Panc1 (cell line): Measurements from ENCODE around the gene PC. TPM values are rescaled to one million over a fixed set of nuclear protein-coding genes. Genes with fewer than 3 reads are reported as not detected.

Source experiments
- ATAC-seq: fragments of 200-7000 bp; cut with Tn5 transposase; 2 replicates; pipeline ENCODE4 v1.9.1; 2020; ENCODE audit warnings: mild to moderate bottlenecking, moderate library complexity
- BruUV-seq: library from RNA; stranded (reverse); fragments of 400-500 nt; replicated peaks from 2 replicates; lab custom pipeline; 2021; lab: Mats Ljungman, UMichigan
- CTCF ChIA-PET: fragments of 300-600 bp; sonication (Branson Sonifier 250); formaldehyde crosslinking; loops from one replicate; lab custom pipeline; 2022; ENCODE audit warnings: antibody characterized with exemption; lab: Charles Lee
- POLR2A ChIA-PET: fragments of 300-600 bp; sonication (Branson Sonifier 250); formaldehyde crosslinking; loops from one replicate; lab custom pipeline; 2022; ENCODE audit warnings: antibody characterized with exemption; lab: Charles Lee
- DNase-seq: peaks from one replicate; pipeline ENCODE4 v3.0.0-alpha.2; 2010; ENCODE audit warnings: low read depth, low spot score
- H3K27ac ChIP-seq: 2 replicates; pipeline ENCODE4 v1.5.1; 2011; ENCODE audit warnings: mild to moderate bottlenecking, low read length, inconsistent platforms
- H3K27me3 ChIP-seq: fragments of 200-500 bp; sonication (Bioruptor generic); 2 replicates; pipeline ENCODE4 v1.6.0; 2014; ENCODE audit warnings: low read length, inconsistent platforms; ENCODE audit not compliant: control insufficient read depth, insufficient read depth
- H3K36me3 ChIP-seq: fragments of 200-500 bp; sonication (Bioruptor generic); 2 replicates; pipeline ENCODE4 v1.5.1; 2014; ENCODE audit warnings: inconsistent platforms, mild to moderate bottlenecking, low read length, moderate library complexity; ENCODE audit not compliant: control insufficient read depth, insufficient read depth
- H3K4me1 ChIP-seq: 2 replicates; pipeline ENCODE4 v1.5.1; 2011; ENCODE audit warnings: inconsistent platforms, mild to moderate bottlenecking, low read length, moderate library complexity; ENCODE audit not compliant: control insufficient read depth, insufficient read depth
- H3K4me3 ChIP-seq, 2 experiments: 2 replicates each; pipeline ENCODE4 v1.5.1; 2011 to 2012; ENCODE audit warnings: low read depth in 2 of 2, low read length in 2 of 2, mild to moderate bottlenecking in 2 of 2, inconsistent platforms in 1 of 2, moderate library complexity in 1 of 2
- H3K9me3 ChIP-seq: fragments of 200-500 bp; sonication (Bioruptor generic); 2 replicates; pipeline ENCODE4 v1.5.1; 2014; ENCODE audit warnings: low read depth, mild to moderate bottlenecking, inconsistent platforms, low read length, moderate library complexity; ENCODE audit not compliant: control insufficient read depth, insufficient read depth
- POLR2AphosphoS5 ChIP-seq: IDR thresholded peaks from 2 replicates; pipeline ENCODE4 v1.6.1; 2012; ENCODE audit warnings: mild to moderate bottlenecking, low read depth, low read length, moderate library complexity
- SIN3A ChIP-seq: IDR thresholded peaks from 2 replicates; pipeline ENCODE4 v1.6.1; 2012; ENCODE audit warnings: low read depth, mild to moderate bottlenecking, low read length, moderate library complexity, borderline replicate concordance; ENCODE audit not compliant: insufficient read depth
- TCF7L2 ChIP-seq: IDR thresholded peaks from 2 replicates; pipeline ENCODE4 v1.6.1; 2011; ENCODE audit warnings: mild to moderate bottlenecking, low read depth, low read length, inconsistent platforms
- in situ Hi-C: cut with HindIII; loops from 2 replicates; pipeline ENCODE4 v1.10.0; 2016; ENCODE audit warnings: low sequenced_read_pairs, low pct_unique_long_range_greater_than_20kb
- intact Hi-C: fragments of 100-400 bp; cut with micrococcal nuclease; formaldehyde crosslinking; loops from one replicate; pipeline ENCODE4 v1.10.0; 2022; ENCODE audit not compliant: unreplicated experiment
- total RNA-seq: library from RNA; stranded (reverse); gene quantifications from one replicate; pipeline ENCODE4 v1.2.1, GENCODE V29; 2021; ENCODE audit not compliant: unreplicated experiment
- TF ChIP-seq, protein P1 (sequence below): fragments of 450-650 bp; IDR thresholded peaks from 2 replicates; pipeline ENCODE4 v1.5.1; 2017; ENCODE audit warnings: mild to moderate bottlenecking
- TF ChIP-seq, protein P2 (sequence below), 2 experiments: IDR thresholded peaks; 2 replicates each; pipeline ENCODE4 v1.6.1; 2011 to 2012; ENCODE audit warnings: low read depth in 2 of 2, control low read depth in 1 of 2, low read length in 1 of 2, mild to moderate bottlenecking in 1 of 2, moderate library complexity in 1 of 2; ENCODE audit not compliant: insufficient read depth in 1 of 2

PC gene
- total RNA-seq, 1 experiment from 2014 or later: 12.8 TPM

DNA sequence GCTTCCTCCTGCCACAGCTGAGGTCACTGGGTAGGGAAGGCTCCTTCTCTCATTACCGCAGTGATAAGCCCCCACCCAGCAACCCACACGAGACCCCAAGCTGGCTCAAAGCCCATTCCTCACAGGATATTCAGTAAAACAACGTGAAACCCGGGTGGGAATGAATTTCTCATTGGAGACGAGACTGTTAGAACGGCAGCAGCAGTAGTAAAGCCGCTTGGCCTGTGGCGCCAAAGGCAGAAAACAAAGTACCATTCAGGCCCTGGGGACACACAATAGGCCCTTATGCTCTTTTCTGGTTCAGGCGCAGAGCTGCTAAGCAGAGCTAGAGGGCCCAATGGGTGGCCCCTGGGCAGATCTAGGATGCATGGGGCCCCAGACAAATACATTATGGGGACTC, 45.3 kb downstream of the PC start:
- in situ Hi-C loops (no loop called here), intact Hi-C loops (no loop called here)
- H3K27ac ChIP-seq: no peak overlapping the region
- ATAC-seq: no peak
- no TSS peak for BruUV-seq
- 0 out of 2 replicates have a peak, but pooled peaks cover 5% of the 10 kb centered on the region for H3K4me1 ChIP-seq
- no peaks in the 10 kb centered on the region for H3K27me3 ChIP-seq
- no peaks in the 10 kb centered on the region for H3K36me3 ChIP-seq
- no peak overlapping the region for H3K4me3 ChIP-seq
- no peak for DNase-seq
- CTCF ChIA-PET: no interaction called here
- POLR2A ChIA-PET: no interaction called here
- TF ChIP-seq SIN3A: no peak
- H3K9me3 ChIP-seq: no peaks in the 10 kb centered on the region

DNA sequence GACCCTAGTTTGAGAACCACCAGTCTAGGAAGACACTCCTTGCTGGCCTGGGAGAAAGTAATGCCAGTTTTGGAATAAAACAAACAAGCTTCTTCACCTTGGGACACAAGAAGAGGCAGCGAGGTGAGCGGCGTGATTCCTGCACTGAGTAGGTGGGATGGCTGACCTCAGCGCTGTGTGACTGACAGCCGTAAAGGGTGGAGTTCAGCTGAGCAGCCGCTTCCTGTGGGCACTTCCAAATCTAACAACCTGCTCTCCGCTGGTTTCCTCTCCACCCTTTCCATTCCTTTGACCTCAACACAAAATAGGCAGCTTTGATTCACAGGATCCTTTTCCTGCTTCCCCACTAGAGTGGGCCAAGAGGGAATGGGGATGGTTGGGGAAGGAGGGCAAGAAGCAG, 45.8 kb downstream of the PC start:
- Histone ChIP-seq H3K36me3 (no peaks in the 10 kb centered on the region), H3K27ac (no peak overlapping the region), H3K4me3 (no peak overlapping the region), H3K4me1 (0 out of 2 replicates have a peak, but pooled peaks cover 5% of the 10 kb centered on the region), H3K27me3 (no peaks in the 10 kb centered on the region), H3K9me3 (no peaks in the 10 kb centered on the region)
- TF ChIP-seq, protein P1, sequence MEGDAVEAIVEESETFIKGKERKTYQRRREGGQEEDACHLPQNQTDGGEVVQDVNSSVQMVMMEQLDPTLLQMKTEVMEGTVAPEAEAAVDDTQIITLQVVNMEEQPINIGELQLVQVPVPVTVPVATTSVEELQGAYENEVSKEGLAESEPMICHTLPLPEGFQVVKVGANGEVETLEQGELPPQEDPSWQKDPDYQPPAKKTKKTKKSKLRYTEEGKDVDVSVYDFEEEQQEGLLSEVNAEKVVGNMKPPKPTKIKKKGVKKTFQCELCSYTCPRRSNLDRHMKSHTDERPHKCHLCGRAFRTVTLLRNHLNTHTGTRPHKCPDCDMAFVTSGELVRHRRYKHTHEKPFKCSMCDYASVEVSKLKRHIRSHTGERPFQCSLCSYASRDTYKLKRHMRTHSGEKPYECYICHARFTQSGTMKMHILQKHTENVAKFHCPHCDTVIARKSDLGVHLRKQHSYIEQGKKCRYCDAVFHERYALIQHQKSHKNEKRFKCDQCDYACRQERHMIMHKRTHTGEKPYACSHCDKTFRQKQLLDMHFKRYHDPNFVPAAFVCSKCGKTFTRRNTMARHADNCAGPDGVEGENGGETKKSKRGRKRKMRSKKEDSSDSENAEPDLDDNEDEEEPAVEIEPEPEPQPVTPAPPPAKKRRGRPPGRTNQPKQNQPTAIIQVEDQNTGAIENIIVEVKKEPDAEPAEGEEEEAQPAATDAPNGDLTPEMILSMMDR: no peak
- TF ChIP-seq POLR2AphosphoS5 (no peak), SIN3A (no peak), TCF7L2 (no peak)
- TF ChIP-seq, protein P2, sequence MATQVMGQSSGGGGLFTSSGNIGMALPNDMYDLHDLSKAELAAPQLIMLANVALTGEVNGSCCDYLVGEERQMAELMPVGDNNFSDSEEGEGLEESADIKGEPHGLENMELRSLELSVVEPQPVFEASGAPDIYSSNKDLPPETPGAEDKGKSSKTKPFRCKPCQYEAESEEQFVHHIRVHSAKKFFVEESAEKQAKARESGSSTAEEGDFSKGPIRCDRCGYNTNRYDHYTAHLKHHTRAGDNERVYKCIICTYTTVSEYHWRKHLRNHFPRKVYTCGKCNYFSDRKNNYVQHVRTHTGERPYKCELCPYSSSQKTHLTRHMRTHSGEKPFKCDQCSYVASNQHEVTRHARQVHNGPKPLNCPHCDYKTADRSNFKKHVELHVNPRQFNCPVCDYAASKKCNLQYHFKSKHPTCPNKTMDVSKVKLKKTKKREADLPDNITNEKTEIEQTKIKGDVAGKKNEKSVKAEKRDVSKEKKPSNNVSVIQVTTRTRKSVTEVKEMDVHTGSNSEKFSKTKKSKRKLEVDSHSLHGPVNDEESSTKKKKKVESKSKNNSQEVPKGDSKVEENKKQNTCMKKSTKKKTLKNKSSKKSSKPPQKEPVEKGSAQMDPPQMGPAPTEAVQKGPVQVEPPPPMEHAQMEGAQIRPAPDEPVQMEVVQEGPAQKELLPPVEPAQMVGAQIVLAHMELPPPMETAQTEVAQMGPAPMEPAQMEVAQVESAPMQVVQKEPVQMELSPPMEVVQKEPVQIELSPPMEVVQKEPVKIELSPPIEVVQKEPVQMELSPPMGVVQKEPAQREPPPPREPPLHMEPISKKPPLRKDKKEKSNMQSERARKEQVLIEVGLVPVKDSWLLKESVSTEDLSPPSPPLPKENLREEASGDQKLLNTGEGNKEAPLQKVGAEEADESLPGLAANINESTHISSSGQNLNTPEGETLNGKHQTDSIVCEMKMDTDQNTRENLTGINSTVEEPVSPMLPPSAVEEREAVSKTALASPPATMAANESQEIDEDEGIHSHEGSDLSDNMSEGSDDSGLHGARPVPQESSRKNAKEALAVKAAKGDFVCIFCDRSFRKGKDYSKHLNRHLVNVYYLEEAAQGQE (IDR thresholded peaks at IDR 0.05; ENCODE audit: insufficient read depth in 1 of 2, low read depth in 2 of 2, low read length in 1 of 2): no peak
- ChIA-PET POLR2A (interaction anchor here (0.6 kb wide), 1 partner anchor 117 kb away, joined by 9 read pairs; no protein-coding TSS in a partner anchor), CTCF (no interaction called here)
- in situ Hi-C loops: no loop called here
- intact Hi-C loops: no loop called here
- DNase-seq: no peak
- no TSS peak for BruUV-seq
- no peak for ATAC-seq

DNA sequence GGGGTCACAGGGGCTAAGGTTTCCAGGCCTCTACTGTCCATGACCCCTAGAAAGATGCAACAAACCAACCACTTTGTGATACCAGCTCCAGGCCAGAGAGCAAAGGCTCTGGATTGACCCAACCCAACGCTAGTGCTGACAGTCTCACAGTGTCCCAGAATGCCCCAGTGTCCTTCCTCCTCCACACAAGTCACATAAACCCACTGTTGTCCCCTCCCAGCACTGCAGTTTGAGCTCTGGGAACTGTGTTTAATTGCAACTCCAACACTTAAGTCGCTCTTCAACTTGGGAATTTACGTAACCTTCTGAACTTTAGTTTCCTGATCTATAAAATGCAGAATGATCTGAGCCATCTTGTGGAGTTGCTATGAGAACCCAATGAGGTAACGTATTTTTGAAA, 47.5 kb downstream of the PC start:
- intact Hi-C loops: no loop called here
- CTCF ChIA-PET: no interaction called here
- no peak overlapping the region for H3K4me3 ChIP-seq
- DNase-seq (no peak), ATAC-seq (no peak)
- no peaks in the 10 kb centered on the region for H3K36me3 ChIP-seq
- no peaks in the 10 kb centered on the region for H3K9me3 ChIP-seq
- no peak overlapping the region for H3K27ac ChIP-seq
- BruUV-seq: no TSS peak
- TF ChIP-seq, protein P2 (IDR thresholded peaks at IDR 0.05; ENCODE audit: insufficient read depth in 1 of 2, low read depth in 2 of 2, low read length in 1 of 2): no peak
- no peak for TF ChIP-seq SIN3A
- in situ Hi-C loops: no loop called here
- H3K4me1 ChIP-seq: no peaks in the 10 kb centered on the region
- POLR2A ChIA-PET: no interaction called here
- H3K27me3 ChIP-seq: no peaks in the 10 kb centered on the region
